ENCODE measurements around the gene PDCD11. TPM values are rescaled to one million over a fixed set of nuclear protein-coding genes. Genes with fewer than 3 reads are reported as not detected.
"Not testable (repeated sequence)": the region's sequence is repeated elsewhere in the genome, so short reads cannot be mapped to it uniquely, and the experiment has no call there.

The PDCD11 gene
- total RNA-seq, 1 donor from 2014 or later: 72.8 TPM

- Histone ChIP-seq H3K9ac (ENCODE audit: low read length) (no peak overlapping the region), H4K20me1 (ENCODE audit: insufficient read depth, low read length) (no peaks in the 10 kb centered on the region), H3K36me3 (ENCODE audit: insufficient read depth, low read length) (no peaks in the 10 kb centered on the region), H3K27ac (ENCODE audit: low read depth, low read length) (no peak overlapping the region), H3K4me2 (ENCODE audit: low read length) (no peak overlapping the region), H2AFZ (ENCODE audit: low read depth, low read length) (no peak overlapping the region), H3K9me3 (ENCODE audit: insufficient read depth, low read depth, low read length) (no peaks in the 10 kb centered on the region), H3K27me3 (ENCODE audit: insufficient read depth, low read length) (no peaks in the 10 kb centered on the region), H3K79me2 (ENCODE audit: insufficient read depth, low read length) (no peaks in the 10 kb centered on the region), H3K4me1 (ENCODE audit: insufficient read depth, low read length) (no peaks in the 10 kb centered on the region), H3K4me3 (ENCODE audit: insufficient read depth, low read depth, low read length) (no peak overlapping the region)
- FAIRE-seq: no peak
- TF ChIP-seq EZH2 (IDR thresholded peaks at IDR 0.05; ENCODE audit: insufficient read depth, low read length) (no peak), CTCF (IDR thresholded peaks at IDR 0.05; ENCODE audit: insufficient read depth, low read depth, low read length) (no peak)
- DNase-seq (ENCODE audit: low read depth): no peak
- H3K4me1 Mint-ChIP-seq (ENCODE audit: low read depth, unreplicated experiment): no peaks in the 10 kb centered on the region
- H3K36me3 Mint-ChIP-seq (ENCODE audit: low read depth, unreplicated experiment): no peaks in the 10 kb centered on the region
- H3K27ac Mint-ChIP-seq (ENCODE audit: unreplicated experiment): no peak overlapping the region
- no peaks in the 10 kb centered on the region for H3K27me3 Mint-ChIP-seq (ENCODE audit: low read depth, unreplicated experiment)
- no peak overlapping the region for H3K4me3 Mint-ChIP-seq (ENCODE audit: unreplicated experiment)
- H3K9me3 Mint-ChIP-seq (ENCODE audit: unreplicated experiment): no peaks in the 10 kb centered on the region
These were observed 40.4 kb upstream of the PDCD11 start for GRCh38 chr10:103355906-103356599.

- not testable (repeated sequence) for H3K4me1 Mint-ChIP-seq (ENCODE audit: low read depth, unreplicated experiment); H4K20me1 ChIP-seq (ENCODE audit: insufficient read depth, low read length); FAIRE-seq
These were observed 36.9 kb upstream of the PDCD11 start for GRCh38 chr10:103359493-103359892.

GRCh38 chr10:103360791-103361190 is 35.6 kb upstream of the PDCD11 start:
- FAIRE-seq; H3K4me3 Mint-ChIP-seq (ENCODE audit: unreplicated experiment); H3K4me1 ChIP-seq (ENCODE audit: insufficient read depth, low read length); H3K4me3 ChIP-seq (ENCODE audit: insufficient read depth, low read depth, low read length); H2AFZ ChIP-seq (ENCODE audit: low read depth, low read length); H4K20me1 ChIP-seq (ENCODE audit: insufficient read depth, low read length); H3K4me2 ChIP-seq (ENCODE audit: low read length); H3K27me3 ChIP-seq (ENCODE audit: insufficient read depth, low read length); H3K27ac Mint-ChIP-seq (ENCODE audit: unreplicated experiment); H3K9me3 ChIP-seq (ENCODE audit: insufficient read depth, low read depth, low read length); H3K9me3 Mint-ChIP-seq (ENCODE audit: unreplicated experiment); H3K27ac ChIP-seq (ENCODE audit: low read depth, low read length); H3K36me3 Mint-ChIP-seq (ENCODE audit: low read depth, unreplicated experiment); H3K9ac ChIP-seq (ENCODE audit: low read length); DNase-seq (ENCODE audit: low read depth); H3K36me3 ChIP-seq (ENCODE audit: insufficient read depth, low read length); H3K4me1 Mint-ChIP-seq (ENCODE audit: low read depth, unreplicated experiment); H3K79me2 ChIP-seq (ENCODE audit: insufficient read depth, low read length); H3K27me3 Mint-ChIP-seq (ENCODE audit: low read depth, unreplicated experiment): not testable (repeated sequence)

More at GRCh38 chr10:103359493-103359892, 36.9 kb upstream of the PDCD11 start:
- H3K79me2 ChIP-seq (ENCODE audit: insufficient read depth, low read length); H3K9me3 ChIP-seq (ENCODE audit: insufficient read depth, low read depth, low read length); H3K9me3 Mint-ChIP-seq (ENCODE audit: unreplicated experiment); H2AFZ ChIP-seq (ENCODE audit: low read depth, low read length); H3K27me3 Mint-ChIP-seq (ENCODE audit: low read depth, unreplicated experiment); H3K36me3 Mint-ChIP-seq (ENCODE audit: low read depth, unreplicated experiment); H3K4me3 ChIP-seq (ENCODE audit: insufficient read depth, low read depth, low read length); H3K27me3 ChIP-seq (ENCODE audit: insufficient read depth, low read length); H3K9ac ChIP-seq (ENCODE audit: low read length); H3K4me2 ChIP-seq (ENCODE audit: low read length); H3K36me3 ChIP-seq (ENCODE audit: insufficient read depth, low read length); DNase-seq (ENCODE audit: low read depth); H3K4me1 ChIP-seq (ENCODE audit: insufficient read depth, low read length); H3K27ac Mint-ChIP-seq (ENCODE audit: unreplicated experiment); H3K4me3 Mint-ChIP-seq (ENCODE audit: unreplicated experiment); H3K27ac ChIP-seq (ENCODE audit: low read depth, low read length): not testable (repeated sequence)

Data from astrocyte (in vitro differentiated cells and primary cell).